ENCODE measurements around the gene CDH10. TPM values are rescaled to one million over a fixed set of nuclear protein-coding genes. Genes with fewer than 3 reads are reported as not detected.

Gene CDH10
- total and polyA plus RNA-seq, 2 of the 13 experiments (the other 11 are each of a cell fraction or from before 2014, with no cell fraction given): 0.01 to 0.04 TPM

GRCh38 chr5:24571302-24571701 lies 73.5 kb downstream of the CDH10 start:
- Histone ChIP-seq H3K4me1 (ENCODE audit: insufficient read depth, low read length) (no peaks in the 10 kb centered on the region), H2AFZ (ENCODE audit: low read length) (no peak overlapping the region), H3K9ac (ENCODE audit: insufficient read depth, low read depth, low read length) (no peak overlapping the region), H3K27ac (ENCODE audit: extremely low read length, insufficient read depth, low read length) (no peak overlapping the region), H3K79me2 (ENCODE audit: insufficient read depth, low read length) (no peaks in the 10 kb centered on the region), H3K36me3 (replicated peaks in 1 of 2; ENCODE audit: control insufficient read depth in 1 of 2, insufficient read depth in 2 of 2, low read length in 2 of 2) (no peaks in the 10 kb centered on the region), H3K4me2 (ENCODE audit: low read depth, low read length) (no peak overlapping the region), H4K20me1 (ENCODE audit: insufficient read depth, low read length) (no peaks in the 10 kb centered on the region), H3K9me3 (ENCODE audit: low read length) (no peaks in the 10 kb centered on the region), H3K27me3 (ENCODE audit: control insufficient read depth in 1 of 2, insufficient read depth in 2 of 2, low read length in 2 of 2) (no peaks in the 10 kb centered on the region), H3K4me3 (replicated peaks in 1 of 3; ENCODE audit: insufficient read depth in 1 of 3, low read depth in 2 of 3, low read length in 3 of 3) (no peak overlapping the region)
- no peak for ATAC-seq
- TF ChIP-seq TRAFD1 (CRISPR knock-in tag; IDR thresholded peaks at IDR 0.05; ENCODE audit: borderline replicate concordance) (no peak), ZNF598 (CRISPR knock-in tag; IDR thresholded peaks at IDR 0.05; ENCODE audit: borderline replicate concordance) (no peak), HNRNPUL1 (IDR thresholded peaks at IDR 0.05; ENCODE audit: low read depth, low read length) (no peak), ZNF256 (CRISPR knock-in tag; conservative IDR thresholded peaks at IDR 0.05) (no peak), ZBTB14 (CRISPR knock-in tag; IDR thresholded peaks at IDR 0.05) (no peak), SRY (CRISPR knock-in tag; IDR thresholded peaks at IDR 0.05) (no peak), KDM3A (CRISPR knock-in tag; IDR thresholded peaks at IDR 0.05; ENCODE audit: low read depth) (no peak), ZNF264 (CRISPR knock-in tag; IDR thresholded peaks at IDR 0.05) (no peak), KMT2B (CRISPR knock-in tag; IDR thresholded peaks at IDR 0.05) (no peak), ZBTB38 (CRISPR knock-in tag; IDR thresholded peaks at IDR 0.05) (no peak), ZNF441 (CRISPR knock-in tag; IDR thresholded peaks at IDR 0.05; ENCODE audit: borderline replicate concordance) (no peak), ZBTB37 (CRISPR knock-in tag; IDR thresholded peaks at IDR 0.05) (no peak)
- TF ChIP-seq, protein P1, sequence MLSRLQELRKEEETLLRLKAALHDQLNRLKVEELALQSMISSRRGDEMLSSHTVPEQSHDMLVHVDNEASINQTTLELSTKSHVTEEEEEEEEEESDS (CRISPR knock-in tag; IDR thresholded peaks at IDR 0.05; ENCODE audit: borderline replicate concordance): no peak
- TF ChIP-seq, protein P2, sequence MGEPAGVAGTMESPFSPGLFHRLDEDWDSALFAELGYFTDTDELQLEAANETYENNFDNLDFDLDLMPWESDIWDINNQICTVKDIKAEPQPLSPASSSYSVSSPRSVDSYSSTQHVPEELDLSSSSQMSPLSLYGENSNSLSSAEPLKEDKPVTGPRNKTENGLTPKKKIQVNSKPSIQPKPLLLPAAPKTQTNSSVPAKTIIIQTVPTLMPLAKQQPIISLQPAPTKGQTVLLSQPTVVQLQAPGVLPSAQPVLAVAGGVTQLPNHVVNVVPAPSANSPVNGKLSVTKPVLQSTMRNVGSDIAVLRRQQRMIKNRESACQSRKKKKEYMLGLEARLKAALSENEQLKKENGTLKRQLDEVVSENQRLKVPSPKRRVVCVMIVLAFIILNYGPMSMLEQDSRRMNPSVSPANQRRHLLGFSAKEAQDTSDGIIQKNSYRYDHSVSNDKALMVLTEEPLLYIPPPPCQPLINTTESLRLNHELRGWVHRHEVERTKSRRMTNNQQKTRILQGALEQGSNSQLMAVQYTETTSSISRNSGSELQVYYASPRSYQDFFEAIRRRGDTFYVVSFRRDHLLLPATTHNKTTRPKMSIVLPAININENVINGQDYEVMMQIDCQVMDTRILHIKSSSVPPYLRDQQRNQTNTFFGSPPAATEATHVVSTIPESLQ (CRISPR knock-in tag; conservative IDR thresholded peaks at IDR 0.05): no peak
- ChIA-PET POLR2A (no interaction called here), CTCF (ENCODE audit: low intra/inter-chr PET ratio, low total read pairs) (no interaction called here)
- no TSS peak for BruUV-seq (replicated peaks)
- in situ Hi-C loops (cut with HindIII; ENCODE audit: extremely low pct_ligation_motif_present, low pct_unique_long_range_greater_than_20kb): no loop called here
- intact Hi-C loops (cut with micrococcal nuclease; ENCODE audit: unreplicated experiment): no loop called here
- DNase-seq (ENCODE audit: low spot score): no peak
- FAIRE-seq: no peak

Data from HepG2 (cell line).